Activated CD8-positive, alpha-beta memory T cell treated with anti-CD3 and anti-CD28 coated beads for 36 hours (primary cell): ENCODE data around the gene PDE9A. TPM values are rescaled to one million over a fixed set of nuclear protein-coding genes. Genes with fewer than 3 reads are reported as not detected.
"Not testable (repeated sequence)": the region's sequence is repeated elsewhere in the genome, so short reads cannot be mapped to it uniquely, and the experiment has no call there.

Experiments used
- CTCF ChIA-PET: fragments of 350-600 bp; sonication (Branson Sonifier 250); formaldehyde crosslinking; loops from one replicate; lab custom pipeline; 2021; ENCODE audit warnings: antibody characterized with exemption; lab: Charles Lee
- POLR2A ChIA-PET: fragments of 350-600 bp; sonication (Branson Sonifier 250); formaldehyde crosslinking; loops from one replicate; lab custom pipeline; 2021; ENCODE audit warnings: antibody characterized with exemption; lab: Charles Lee
- total RNA-seq, 2 experiments: library from RNA; stranded (reverse); gene quantifications; one replicate each; pipeline ENCODE4 v1.2.3, GENCODE V29; 2021

Gene PDE9A
- total RNA-seq, 2 experiments from 2014 or later = 2.2 to 2.6 TPM

GRCh38 chr21:42694751-42695696 is 41.6 kb downstream of the PDE9A start:
- POLR2A ChIA-PET = interaction anchor here (1.2 kb wide), 1 partner anchor 10 kb away, joined by 5 read pairs; no protein-coding TSS in a partner anchor
- CTCF ChIA-PET = interaction anchor here (1.3 kb wide), 1 partner anchor 11 kb away, joined by 3 read pairs; no protein-coding TSS in a partner anchor

GRCh38 chr21:42695697-42696380 is 42.4 kb downstream of the PDE9A start:
- ChIA-PET POLR2A (interaction anchor here (1.2 kb wide), 1 partner anchor 11 kb away, joined by 5 read pairs; no protein-coding TSS in a partner anchor), CTCF (interaction anchor here (1.3 kb wide), 1 partner anchor 11 kb away, joined by 3 read pairs; no protein-coding TSS in a partner anchor)

GRCh38 chr21:42696501-42697040 is 43.1 kb downstream of the PDE9A start:
- ChIA-PET POLR2A (no interaction called here), CTCF (no interaction called here)

- ChIA-PET POLR2A (no interaction called here), CTCF (no interaction called here)
Measured at GRCh38 chr21:42698733-42699132, 45.3 kb downstream of the PDE9A start.

DNA sequence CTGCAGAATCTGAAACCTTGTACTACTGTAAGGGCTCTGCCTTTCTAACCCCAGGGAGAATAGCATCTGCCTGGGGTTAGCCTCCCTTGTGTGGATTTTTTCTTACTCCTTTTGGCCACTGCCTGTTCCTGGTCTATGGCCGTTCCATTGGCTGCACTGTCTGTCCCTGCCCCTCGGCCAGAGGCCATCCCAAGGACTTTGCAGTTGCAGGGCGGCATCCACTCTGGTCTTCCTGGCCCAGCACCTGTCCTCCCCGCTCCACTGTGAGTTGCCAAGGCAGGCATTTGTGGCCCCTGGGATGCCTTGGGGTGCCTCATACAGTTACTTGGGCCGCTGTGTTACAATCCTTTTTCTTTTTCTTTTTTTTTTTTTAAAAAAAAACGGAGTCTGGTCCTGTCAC is 45.8 kb downstream of the PDE9A start:
- POLR2A ChIA-PET = no interaction called here

DNA sequence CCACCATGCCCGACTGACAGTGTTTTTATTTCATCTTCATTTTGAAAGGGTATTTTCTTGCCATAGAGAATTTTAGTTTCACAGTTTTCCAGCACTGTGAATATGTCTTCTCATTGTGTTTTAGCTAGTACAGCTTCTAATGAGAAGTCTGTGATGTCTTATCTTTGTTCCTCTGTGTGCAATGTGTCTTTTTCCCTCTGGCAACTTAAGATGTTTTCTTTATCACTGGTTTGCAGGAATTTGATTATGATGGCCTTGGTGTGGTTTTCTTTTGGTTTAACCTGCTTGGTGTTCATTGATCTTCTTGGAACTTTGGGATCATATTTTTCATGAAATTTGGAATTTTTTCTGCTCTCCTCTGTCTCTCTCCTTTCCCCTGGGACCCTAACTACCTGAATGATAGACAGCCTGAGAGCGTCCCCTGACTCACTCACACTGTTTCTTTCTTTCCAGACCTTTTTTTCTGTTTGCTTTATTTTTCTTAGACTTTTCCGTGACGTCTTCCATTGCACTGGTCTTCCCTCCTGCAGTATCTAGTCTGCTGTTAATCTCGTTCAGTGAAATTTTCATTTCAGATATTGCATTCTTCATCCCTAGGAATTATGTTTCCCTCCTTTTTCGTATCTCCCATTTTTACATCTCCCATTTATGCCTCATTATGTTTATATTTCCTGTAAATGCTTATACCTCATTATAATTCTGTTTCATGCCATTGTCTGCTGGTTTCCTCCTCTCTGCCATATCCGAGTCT is 48.5 kb downstream of the PDE9A start:
- POLR2A ChIA-PET = no interaction called here
- CTCF ChIA-PET = no interaction called here

More for the DNA sequence above, 45.8 kb downstream of the PDE9A start:
- CTCF ChIA-PET = no interaction called here

GRCh38 chr21:42702720-42703119 is 49.3 kb downstream of the PDE9A start:
- ChIA-PET CTCF (no interaction called here), POLR2A (no interaction called here)

- POLR2A ChIA-PET = no interaction called here
- CTCF ChIA-PET = no interaction called here
Measured at GRCh38 chr21:42703136-42703908, 49.9 kb downstream of the PDE9A start.

GRCh38 chr21:42703965-42704364 is 50.5 kb downstream of the PDE9A start:
- POLR2A ChIA-PET = interaction anchor here (0.6 kb wide), 1 partner anchor 89 kb away, joined by 3 read pairs; no protein-coding TSS in a partner anchor
- CTCF ChIA-PET = no interaction called here

GRCh38 chr21:42704861-42705260 is 51.4 kb downstream of the PDE9A start:
- ChIA-PET POLR2A (interaction anchor here (0.6 kb wide), 1 partner anchor 90 kb away, joined by 3 read pairs; no protein-coding TSS in a partner anchor), CTCF (interaction anchor here (1.0 kb wide), 1 partner anchor 112 kb away, joined by 3 read pairs; no protein-coding TSS in a partner anchor)

- CTCF ChIA-PET = interaction anchor here (1.0 kb wide), 1 partner anchor 112 kb away, joined by 3 read pairs; no protein-coding TSS in a partner anchor
- POLR2A ChIA-PET = no interaction called here
Measured at GRCh38 chr21:42705346-42705745, 51.9 kb downstream of the PDE9A start.

DNA sequence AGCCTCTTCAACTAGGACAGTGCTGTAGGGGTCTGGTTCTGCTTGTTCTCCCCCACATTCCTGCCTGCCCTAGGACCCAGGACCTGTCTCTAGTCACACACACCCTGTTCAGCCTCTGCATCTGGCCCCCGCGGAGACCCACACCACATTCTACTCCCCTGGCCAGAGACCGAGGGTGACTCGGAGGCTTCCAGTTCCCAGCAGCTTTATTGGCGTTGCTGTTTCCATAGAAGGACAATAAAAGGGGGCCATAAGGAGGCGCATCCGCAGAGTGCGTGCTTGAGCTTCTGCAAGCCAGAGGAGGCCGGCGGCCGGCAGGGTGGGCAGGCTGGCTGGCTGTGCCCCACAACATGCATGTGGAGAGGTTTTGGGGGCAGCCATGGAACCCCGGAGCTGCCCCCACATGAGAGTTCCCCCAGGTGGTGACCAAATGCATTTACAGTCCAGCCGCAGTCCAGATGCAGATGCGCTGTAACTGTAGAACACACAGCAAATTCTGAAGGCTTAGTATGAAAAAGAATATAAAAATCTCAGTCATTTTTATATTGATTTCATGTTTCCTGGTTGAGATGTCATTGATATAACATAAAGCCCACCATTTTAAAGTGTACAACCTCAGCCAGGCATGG is 52.4 kb downstream of the PDE9A start:
- POLR2A ChIA-PET = no interaction called here
- CTCF ChIA-PET = interaction anchor here (1.0 kb wide), 1 partner anchor 113 kb away, joined by 3 read pairs; no protein-coding TSS in a partner anchor

GRCh38 chr21:42706765-42707164 is 53.3 kb downstream of the PDE9A start:
- CTCF ChIA-PET = no interaction called here

GRCh38 chr21:42707207-42707830 is 53.9 kb downstream of the PDE9A start:
- POLR2A ChIA-PET = no interaction called here
- CTCF ChIA-PET = no interaction called here

More at GRCh38 chr21:42706765-42707164, 53.3 kb downstream of the PDE9A start:
- POLR2A ChIA-PET = no interaction called here

GRCh38 chr21:42708107-42708506 is 54.7 kb downstream of the PDE9A start:
- ChIA-PET POLR2A (no interaction called here), CTCF (no interaction called here)

GRCh38 chr21:42708916-42709315 is 55.5 kb downstream of the PDE9A start:
- POLR2A ChIA-PET, CTCF ChIA-PET: not testable (repeated sequence)

DNA sequence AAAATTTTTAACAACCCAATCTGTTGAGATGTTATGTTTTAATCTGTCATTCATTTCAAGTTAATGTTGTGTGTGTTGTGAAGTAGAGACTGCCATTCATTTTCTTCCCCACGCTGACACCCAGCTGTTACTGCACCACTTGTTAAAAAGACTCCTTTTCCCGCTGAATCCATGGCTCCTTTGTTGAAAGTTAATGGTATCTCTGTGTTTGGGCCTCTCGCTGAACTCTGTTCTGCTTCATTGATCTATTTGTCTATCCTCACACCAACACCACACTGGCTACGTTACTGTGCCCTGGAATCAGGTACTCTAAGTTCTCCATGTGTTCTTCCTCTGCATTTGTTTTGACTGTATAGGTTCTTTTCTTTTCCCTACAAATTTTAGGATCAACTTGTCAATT is 58.2 kb downstream of the PDE9A start:
- ChIA-PET CTCF (no interaction called here), POLR2A (no interaction called here)
